DMS153 (cell line): ENCODE data around the gene ZDHHC14.

Experiments used
- DNase-seq: peaks from one replicate; lab custom pipeline; 2025; lab: John Stamatoyannopoulos, UW

ZDHHC14 gene

DNA sequence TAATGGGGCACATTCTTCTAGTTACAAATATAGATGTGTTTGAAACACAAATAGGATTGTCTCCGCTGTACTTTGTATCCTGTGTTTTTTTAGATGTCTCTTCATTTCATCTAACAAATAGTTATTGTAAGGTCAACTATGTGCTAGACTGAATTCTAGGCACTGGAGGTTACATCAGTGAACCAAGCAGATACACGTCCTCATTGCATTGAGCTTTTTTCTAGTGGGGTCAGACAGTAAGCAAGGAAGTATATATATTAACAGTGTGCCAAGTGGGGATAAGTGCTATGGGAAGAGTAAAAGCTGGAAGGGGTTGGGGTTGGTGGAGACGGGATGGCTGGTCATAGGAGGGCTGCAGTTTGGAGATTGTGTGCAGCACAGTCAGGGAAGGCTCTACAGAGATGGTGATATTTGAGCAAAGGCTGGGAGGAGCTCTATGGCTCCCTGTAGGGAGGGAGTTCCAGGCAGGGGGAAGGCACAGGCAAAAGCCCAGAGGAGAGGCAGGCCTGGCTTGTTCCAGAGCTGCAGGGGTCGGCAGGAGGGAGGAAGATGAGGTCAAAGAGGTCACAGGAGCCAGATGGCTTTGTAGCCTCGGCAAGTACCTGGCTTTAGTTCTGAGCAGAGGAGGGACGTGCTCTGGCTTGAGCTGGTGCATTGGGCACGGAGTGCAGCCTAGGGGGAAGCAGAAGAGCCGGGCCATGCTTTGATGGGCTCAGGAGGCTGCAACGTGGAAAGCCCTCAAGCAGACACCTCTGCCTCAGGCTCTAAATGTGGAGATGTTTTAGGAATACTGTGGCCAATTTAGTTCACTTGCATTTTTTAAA is 152.3 kb downstream of the ZDHHC14 start:
- DNase-seq: no peak

- DNase-seq: no peak
Observed at GRCh38 chr6:157534134-157534871, 153.3 kb downstream of the ZDHHC14 start.

DNA sequence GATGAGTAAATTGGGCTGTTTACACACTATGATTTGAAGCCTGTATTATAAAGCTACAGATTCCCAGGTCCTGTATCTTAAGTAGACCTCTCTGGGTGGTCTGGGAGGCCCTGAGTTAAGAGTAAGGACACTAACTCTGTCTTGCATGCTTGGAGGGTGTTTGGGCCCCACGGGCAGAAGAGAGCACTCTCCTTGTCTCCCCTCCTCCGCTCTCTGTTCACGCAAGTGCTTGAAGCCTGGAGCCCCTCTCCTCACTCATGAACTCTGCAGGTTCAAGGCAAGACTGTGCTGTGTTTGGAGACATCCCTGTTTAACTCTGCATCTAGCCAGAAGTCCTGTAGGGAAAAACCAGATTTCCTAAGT is 154.0 kb downstream of the ZDHHC14 start:
- DNase-seq: no peak

DNA sequence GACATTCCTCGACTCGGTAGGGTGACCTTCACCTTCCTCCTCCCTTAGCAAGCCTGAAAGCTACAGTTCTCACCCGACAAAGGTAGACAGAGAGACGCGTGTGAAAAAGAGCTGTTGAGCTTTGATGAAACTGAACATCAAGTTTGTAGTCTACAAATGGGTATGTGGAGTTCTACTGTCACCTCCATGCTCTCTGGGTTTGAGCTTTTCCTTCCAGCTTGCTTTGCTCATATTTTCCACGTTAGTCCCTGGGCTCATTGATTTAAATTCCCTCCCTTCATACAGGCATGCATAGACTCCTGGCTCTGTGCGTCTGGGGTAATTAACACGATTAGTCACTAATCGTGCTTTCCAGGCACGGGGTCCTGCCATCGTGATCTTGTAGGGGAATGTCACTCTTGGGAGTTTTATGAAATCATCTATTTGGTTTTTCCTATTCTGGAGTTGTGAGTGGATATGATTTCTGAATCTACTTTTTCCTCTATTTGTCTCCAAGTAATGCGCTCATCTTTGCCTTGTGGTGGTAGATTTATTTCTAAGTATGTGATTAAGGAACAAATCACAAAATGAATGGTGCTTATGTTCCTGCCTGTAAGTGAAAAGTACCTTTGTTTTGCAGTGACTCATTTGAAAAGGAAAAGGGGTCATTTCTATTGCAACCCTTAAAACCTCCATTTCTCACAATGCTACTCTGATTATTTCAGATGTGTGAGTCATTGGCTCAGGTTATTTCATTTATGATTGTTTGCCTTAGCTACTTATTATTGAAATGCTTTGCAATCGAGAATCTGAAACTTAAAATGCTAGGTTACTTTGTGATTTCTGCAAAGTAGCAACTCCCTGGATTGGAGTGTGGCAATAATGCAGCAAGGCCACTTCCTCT is 154.6 kb downstream of the ZDHHC14 start:
- no peak for DNase-seq

DNA sequence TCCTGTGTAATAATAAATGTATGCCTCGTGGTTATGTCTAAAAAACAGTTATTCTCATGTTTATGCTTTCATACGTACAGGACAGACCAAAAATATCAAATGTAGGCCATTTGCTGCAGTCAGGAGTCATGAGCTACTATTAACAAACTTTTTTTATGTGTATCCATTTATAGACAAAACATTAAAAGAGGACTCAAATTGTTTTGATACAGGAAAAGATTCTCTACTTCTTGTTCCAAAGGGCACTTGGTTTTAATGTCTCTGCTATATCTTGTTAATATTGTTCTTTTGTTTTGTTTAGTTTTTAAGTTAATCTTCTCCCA is 155.2 kb downstream of the ZDHHC14 start:
- no peak for DNase-seq

DNA sequence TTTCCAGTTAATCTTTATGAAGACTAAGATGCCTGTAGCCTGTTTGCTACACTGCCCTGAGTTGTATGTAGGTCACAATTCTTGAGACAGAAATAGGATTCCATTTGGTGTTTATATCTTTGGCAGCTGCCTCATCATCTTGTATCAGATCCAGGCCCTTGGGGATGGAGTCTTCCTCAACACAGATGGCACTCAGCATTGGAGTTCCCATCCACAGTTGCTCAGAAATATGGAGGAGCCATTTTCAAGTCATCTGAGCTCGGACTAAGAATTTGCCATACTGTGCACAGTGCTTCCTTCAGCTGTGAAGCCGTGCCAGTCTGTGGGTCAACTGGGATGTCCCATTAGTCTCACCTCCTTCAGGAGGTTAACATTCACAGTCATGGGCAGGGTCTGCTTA is 156.6 kb downstream of the ZDHHC14 start:
- no peak for DNase-seq

DNA sequence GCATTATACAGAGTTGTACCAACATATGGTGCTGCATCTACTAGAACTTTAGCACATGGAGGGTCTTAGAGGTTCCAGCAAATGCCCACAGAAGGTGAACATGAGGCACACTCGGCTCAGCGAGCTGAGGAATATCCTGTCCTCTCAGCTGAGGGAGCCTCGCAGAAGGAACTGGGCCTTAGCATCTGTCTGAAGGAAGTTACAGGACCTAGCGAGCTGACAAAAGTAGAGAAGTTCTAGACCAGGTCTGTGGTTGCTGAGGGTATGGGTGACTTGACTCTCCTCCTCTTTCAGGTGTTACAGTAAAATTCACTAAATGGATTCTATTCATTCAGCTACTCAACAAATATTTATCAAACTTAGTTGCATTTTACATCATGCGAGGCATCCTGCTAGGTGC is 157.2 kb downstream of the ZDHHC14 start:
- no peak for DNase-seq

DNA sequence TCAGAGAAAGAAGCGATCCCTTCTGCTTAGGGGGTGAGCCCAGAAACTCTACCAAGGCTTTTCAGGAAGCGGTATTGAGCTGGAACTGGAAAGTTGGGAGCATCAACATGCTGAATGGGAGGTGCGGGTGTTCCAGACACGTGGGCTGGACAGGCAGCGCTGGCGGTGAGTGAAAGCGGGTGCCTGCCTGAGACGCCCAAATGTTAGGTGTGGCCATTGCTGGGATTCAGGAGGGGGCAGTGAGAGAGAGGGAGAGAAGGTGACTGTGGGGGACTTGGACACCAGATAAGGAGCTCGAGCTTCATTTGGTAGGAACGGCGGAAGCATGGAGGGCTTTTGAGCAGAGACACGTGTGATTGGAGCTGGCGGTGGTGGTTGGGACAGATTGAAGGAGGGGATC is 157.7 kb downstream of the ZDHHC14 start:
- no peak for DNase-seq

- no peak for DNase-seq
Observed at GRCh38 chr6:157539421-157539822, 158.4 kb downstream of the ZDHHC14 start.

- no peak for DNase-seq
Observed at GRCh38 chr6:157539900-157540752, 159.1 kb downstream of the ZDHHC14 start.

DNA sequence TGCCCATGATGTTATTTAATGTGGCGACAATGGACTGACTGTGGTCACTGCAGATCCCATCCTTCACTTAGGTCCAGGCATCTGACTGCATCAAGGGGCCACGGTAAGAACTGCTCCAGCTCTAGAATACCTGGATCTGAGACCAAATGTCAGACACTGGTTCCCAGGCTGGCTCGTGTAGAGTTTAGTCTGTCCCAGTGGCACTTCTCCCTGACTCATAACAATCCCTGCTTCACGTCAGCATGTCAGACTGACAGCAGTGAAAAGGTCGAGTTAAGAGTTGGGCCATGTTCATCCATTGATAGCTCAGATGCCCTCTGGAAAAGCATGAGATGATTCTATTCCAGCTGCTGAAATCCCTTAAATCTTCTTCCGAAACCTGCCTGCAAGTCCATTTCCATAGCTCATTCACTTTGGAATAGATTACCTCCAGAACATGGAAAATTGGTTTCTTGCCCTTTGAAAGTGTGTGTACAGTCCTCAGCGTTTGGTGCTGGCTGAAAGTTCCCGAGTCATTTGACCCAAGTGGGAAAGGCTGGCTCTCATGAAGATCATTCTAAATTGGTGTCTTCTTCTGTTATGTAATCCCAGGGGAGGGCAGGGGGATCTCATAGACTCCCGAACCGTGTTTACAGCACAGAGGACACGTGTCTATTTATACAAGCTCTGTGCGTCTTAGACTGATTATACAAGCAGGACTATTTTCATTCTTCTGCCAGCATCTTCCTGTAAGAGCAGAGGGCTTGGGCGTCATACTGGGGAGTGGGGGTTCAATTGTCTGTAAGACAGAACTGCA is 160.8 kb downstream of the ZDHHC14 start:
- no peak for DNase-seq

DNA sequence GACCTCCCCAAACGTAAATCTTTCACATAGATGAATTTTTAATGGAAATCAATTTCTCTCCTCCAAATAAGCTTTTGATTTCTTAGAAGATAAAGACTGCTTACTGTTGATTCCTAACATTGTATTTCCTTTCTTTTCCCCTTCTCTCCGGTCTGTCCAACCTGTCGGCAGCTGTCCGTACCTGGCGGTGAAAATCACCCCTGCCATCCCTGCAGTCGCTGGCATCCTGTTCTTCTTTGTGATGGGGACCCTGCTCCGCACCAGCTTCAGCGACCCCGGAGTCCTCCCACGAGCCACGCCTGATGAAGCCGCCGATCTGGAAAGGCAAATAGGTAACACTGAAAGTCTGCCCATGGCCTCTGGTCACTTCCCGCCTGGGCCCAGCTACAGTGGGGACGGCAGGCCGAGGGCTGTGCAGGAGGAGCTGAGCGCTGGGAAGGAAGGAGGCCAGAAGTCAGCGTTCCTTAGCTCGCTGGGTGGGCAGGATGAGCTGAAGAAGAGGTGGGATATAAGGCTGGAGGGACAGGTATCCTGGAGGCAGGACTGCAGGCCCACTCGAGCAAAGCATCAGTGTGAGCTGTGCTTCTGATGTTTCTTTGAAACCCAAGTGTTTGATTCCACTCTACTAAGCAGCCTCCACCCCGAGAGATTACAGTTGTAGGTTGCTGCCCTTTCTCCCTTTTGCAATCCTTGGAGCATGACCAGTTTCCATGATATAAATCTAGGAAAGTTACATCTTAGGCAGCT is 161.6 kb downstream of the ZDHHC14 start:
- no peak for DNase-seq

DNA sequence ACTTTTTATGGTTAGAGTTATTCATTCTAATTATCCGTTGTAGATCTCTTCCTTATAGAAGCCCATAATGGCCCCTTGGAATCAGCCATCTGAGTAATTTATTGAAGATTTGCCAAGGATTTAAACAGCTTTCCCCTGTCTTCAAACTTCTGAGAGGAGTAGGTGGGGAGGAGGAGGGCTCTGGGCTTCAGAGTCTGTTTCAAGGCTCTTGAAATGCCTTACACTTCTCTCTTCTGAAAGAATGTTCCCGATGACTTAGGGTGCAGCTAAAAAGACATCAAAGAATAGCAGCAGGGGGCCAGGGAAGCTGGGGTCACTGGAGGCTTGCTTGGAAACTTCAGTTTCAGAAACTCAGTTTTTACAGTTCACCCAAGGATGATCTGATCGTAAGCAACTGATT is 165.3 kb downstream of the ZDHHC14 start:
- no peak for DNase-seq

DNA sequence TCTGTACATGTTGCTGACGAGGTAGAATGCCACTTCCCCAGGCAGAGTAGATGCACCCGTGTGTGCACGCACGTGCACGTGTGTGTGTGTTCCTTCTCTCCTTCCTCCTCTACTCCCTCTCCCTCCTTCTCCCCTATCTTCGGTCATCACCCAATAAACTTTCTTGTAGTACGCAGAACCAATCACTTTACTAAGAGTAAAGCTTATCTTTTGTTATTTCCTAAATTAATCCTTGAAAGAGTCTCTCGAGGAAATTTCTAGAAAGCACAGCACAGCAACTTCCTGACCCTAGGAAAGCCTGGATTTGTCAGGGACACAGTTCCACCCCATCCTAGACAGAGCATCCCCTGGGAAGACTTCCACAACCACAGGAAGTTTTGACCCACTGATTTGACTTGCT is 166.1 kb downstream of the ZDHHC14 start:
- no peak for DNase-seq

GRCh38 chr6:157548635-157549467 is 167.9 kb downstream of the ZDHHC14 start:
- DNase-seq: no peak

DNA sequence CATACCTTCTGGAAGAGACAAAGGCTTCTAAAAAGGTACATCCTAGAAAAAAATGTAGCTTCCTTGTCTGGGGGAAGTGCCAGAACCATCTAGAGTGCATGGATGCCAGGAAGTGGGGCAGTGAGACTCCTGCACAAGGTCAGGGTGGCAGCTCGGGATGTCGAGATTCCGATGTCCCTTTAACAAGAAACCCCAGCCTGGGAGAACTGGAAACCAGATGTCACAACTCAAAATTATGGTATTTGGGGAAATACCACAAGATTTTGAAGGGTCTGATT is 168.4 kb downstream of the ZDHHC14 start:
- no peak for DNase-seq

GRCh38 chr6:157550114-157550989 is 169.4 kb downstream of the ZDHHC14 start:
- no peak for DNase-seq

DNA sequence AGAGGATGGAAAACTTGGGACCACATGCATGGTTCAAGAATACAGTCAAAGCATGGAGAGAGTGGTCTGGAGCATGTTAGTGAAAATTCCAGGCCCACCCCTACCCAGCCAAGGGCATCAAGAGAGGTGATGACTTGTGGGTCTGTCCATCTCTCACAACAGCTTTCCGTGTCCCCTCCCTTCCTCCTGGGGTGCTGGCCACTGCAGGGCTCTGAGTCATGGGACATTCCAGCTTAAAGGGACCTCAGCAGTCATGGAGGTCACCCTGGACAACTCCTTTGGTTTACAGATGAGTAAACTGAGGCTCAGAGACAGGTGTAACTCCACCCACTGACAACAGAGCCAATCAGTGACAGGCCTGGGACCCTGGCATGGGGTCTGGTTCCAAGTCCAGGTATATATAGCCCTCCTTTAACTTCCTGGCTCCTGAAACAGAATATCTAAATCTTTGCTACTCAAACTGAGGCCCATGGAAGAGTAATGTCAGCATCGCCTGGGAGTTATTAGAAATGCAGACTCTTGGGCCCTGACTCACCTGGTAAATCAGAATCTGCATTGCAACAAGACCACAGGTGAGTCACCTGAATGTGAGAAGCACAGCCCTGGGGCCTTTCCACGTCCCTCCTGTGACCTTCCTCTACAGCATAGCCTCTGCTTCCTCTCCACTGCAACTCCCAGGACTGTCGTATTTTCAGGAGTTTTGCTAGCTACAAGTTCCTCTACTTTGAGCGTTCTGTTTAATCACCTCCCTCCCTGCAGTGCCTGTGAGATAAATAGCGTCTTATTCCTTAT is 170.2 kb downstream of the ZDHHC14 start:
- DNase-seq: no peak
